Testis (tissue), 3 donors: ENCODE measurements around the gene FYB1. TPM values are rescaled to one million over a fixed set of nuclear protein-coding genes. Genes with fewer than 3 reads are reported as not detected.
"Not testable (repeated sequence)": the region's sequence is repeated elsewhere in the genome, so short reads cannot be mapped to it uniquely, and the experiment has no call there.

Experiments used
- DNase-seq: peaks from one replicate; pipeline ENCODE4 v3.0.0-alpha.2; 2019
- H3K27ac ChIP-seq, 2 donors: fragments of 200-600 bp; sonication (generic); one replicate each; pipeline ENCODE4 v1.5.1; 2019
- H3K27me3 ChIP-seq: fragments of 200-600 bp; sonication (generic); one replicate; pipeline ENCODE4 v1.5.1; 2019
- H3K36me3 ChIP-seq: fragments of 200-600 bp; sonication (generic); one replicate; pipeline ENCODE4 v1.5.1; 2017; ENCODE audit warnings: low read depth; ENCODE audit errors: missing control alignments
- H3K4me1 ChIP-seq: fragments of 200-600 bp; sonication (generic); one replicate; pipeline ENCODE4 v1.5.1; 2019
- H3K4me3 ChIP-seq, 2 donors: fragments of 200-600 bp; sonication (generic); one replicate each; pipeline ENCODE4 v1.5.1; 2017 to 2019
- H3K9me3 ChIP-seq: fragments of 200-600 bp; sonication (generic); one replicate; pipeline ENCODE4 v1.5.1; 2017
- CTCF ChIP-seq, 3 experiments: fragments of 450-650 bp in 2 of 3; fragments of 200-600 bp in 1 of 3; sonication (generic) in 1 of 3; IDR thresholded peaks; one replicate each; pipeline ENCODE4 v1.5.1; 2016 to 2019; ENCODE audit warnings: antibody characterized with exemption in 3 of 3, mild to moderate bottlenecking in 2 of 3, moderate library complexity in 1 of 3
- POLR2A ChIP-seq: fragments of 450-650 bp; IDR thresholded peaks from one replicate; pipeline ENCODE4 v1.6.1; 2017; ENCODE audit warnings: antibody characterized with exemption, mild to moderate bottlenecking, moderate library complexity
- WGBS, 2 donors: methylation state at CpG; one replicate each; pipeline ENCODE4 v1.1.5; 2018; 5-methylcytosine and 5-hydroxymethylcytosine counted together
- intact Hi-C: fragments of 100-400 bp; cut with DNase I; formaldehyde crosslinking; loops from one replicate; pipeline ENCODE4 v1.15.1; 2023; ENCODE audit warnings: low total_unique reads
- polyA plus RNA-seq: library from polyadenylated mRNA; stranded (reverse); fragments of 350-450 nt; fragmentation: Illumina TruSeq; extraction: RNeasy Lipid Tissue Mini Kit (QIAGEN cat#74804); gene quantifications from one replicate; pipeline ENCODE4 v1.2.3, GENCODE V29; 2014; ENCODE audit warnings: low read depth, low replicate concordance; ENCODE audit not compliant: insufficient read depth
- total RNA-seq, 2 donors: library from RNA; depleted of rRNA; stranded (reverse); fragments of >200 nt; gene quantifications; one replicate each; pipeline ENCODE4 v1.2.3, GENCODE V29; 2016

The FYB1 gene
- total and polyA plus RNA-seq, 3 donors from 2014 or later, result 2.5 to 8.6 (median 6.0) TPM

- Histone ChIP-seq H3K27ac (no peak overlapping the region), H3K36me3 (no peaks in the 10 kb centered on the region), H3K4me3 (no peak overlapping the region), H3K4me1 (no peaks in the 10 kb centered on the region), H3K9me3 (no peaks in the 10 kb centered on the region), H3K27me3 (no peaks in the 10 kb centered on the region)
- no peak for DNase-seq
- intact Hi-C loops, result no loop called here
- WGBS, 2 donors, result 75 to 80% methylated on average over 7 of the region's 7 CpGs
- TF ChIP-seq POLR2A, result no peak
- TF ChIP-seq CTCF (IDR thresholded peaks at IDR 0.05), result no peak
Measured at GRCh38 chr5:39186722-39187539, 32.4 kb downstream of the FYB1 start.

- 97 to 100% methylated on average over 2 of the region's 2 CpGs for WGBS, 2 donors
- intact Hi-C loops, result no loop called here
- TF ChIP-seq POLR2A, result no peak
- TF ChIP-seq CTCF (IDR thresholded peaks at IDR 0.05), result no peak
Measured at GRCh38 chr5:39186289-39186688, 33.1 kb downstream of the FYB1 start.

GRCh38 chr5:39185761-39186160 lies 33.6 kb downstream of the FYB1 start:
- Histone ChIP-seq H3K4me3 (no peak overlapping the region), H3K36me3 (no peaks in the 10 kb centered on the region), H3K27ac (no peak overlapping the region), H3K27me3 (no peaks in the 10 kb centered on the region), H3K4me1 (no peaks in the 10 kb centered on the region), H3K9me3 (no peaks in the 10 kb centered on the region)
- intact Hi-C loops, result no loop called here
- TF ChIP-seq CTCF (IDR thresholded peaks at IDR 0.05) (no peak), POLR2A (no peak)
- 86 to 95% methylated on average over 9 of the region's 9 CpGs for WGBS, 2 donors
- no peak for DNase-seq

More at GRCh38 chr5:39186289-39186688, 33.1 kb downstream of the FYB1 start:
- Histone ChIP-seq H3K9me3 (no peaks in the 10 kb centered on the region), H3K36me3 (no peaks in the 10 kb centered on the region), H3K27me3 (no peaks in the 10 kb centered on the region), H3K4me3 (no peak overlapping the region), H3K27ac (no peak overlapping the region), H3K4me1 (no peaks in the 10 kb centered on the region)
- no peak for DNase-seq

DNA sequence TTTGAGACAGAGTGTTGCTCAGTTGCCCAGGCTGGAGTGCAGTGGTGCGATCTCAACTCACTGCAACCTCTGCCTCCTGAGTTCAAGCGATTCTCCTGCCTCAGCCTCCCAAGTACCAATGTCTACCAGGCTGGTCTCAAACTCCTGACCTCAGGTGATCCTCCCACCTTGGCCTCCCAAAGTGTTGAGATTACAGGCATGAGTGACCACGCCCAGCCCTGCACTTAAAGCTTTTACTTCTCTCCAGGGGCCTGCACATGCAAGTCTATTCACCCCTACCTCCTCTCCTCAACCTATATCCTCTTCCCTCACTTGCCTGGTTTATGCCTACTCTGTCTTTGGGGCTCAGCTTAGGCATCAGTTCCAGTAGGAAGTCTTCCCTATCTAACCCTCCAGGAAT lies 39.8 kb downstream of the FYB1 start:
- H3K36me3 ChIP-seq, intact Hi-C loops, H3K4me3 ChIP-seq, DNase-seq, H3K27me3 ChIP-seq, H3K27ac ChIP-seq, H3K9me3 ChIP-seq, H3K4me1 ChIP-seq: not testable (repeated sequence)
- WGBS, 2 donors, result 54 to 68% methylated on average over 3 of the region's 3 CpGs

GRCh38 chr5:39178861-39179260 lies 40.5 kb downstream of the FYB1 start:
- no peaks in the 10 kb centered on the region for H3K36me3 ChIP-seq
- H3K9me3 ChIP-seq, result no peaks in the 10 kb centered on the region
- no peak overlapping the region for H3K4me3 ChIP-seq
- DNase-seq, result no peak
- H3K27me3 ChIP-seq, result no peaks in the 10 kb centered on the region
- 74 to 75% methylated on average over 8 of the region's 8 CpGs for WGBS, 2 donors
- TF ChIP-seq CTCF (IDR thresholded peaks at IDR 0.05), result no peak
- TF ChIP-seq POLR2A, result no peak
- intact Hi-C loops, result no loop called here
- H3K27ac ChIP-seq, result no peak overlapping the region
- H3K4me1 ChIP-seq, result no peaks in the 10 kb centered on the region
